HTR-8/SVneo (cell line): ENCODE results near the gene SCUBE1.

Experiments used
- DNase-seq: peaks from one replicate; pipeline ENCODE4 v3.0.0; 2011; ENCODE audit warnings: low spot score, mixed read lengths; ENCODE audit not compliant: insufficient read length
- FAIRE-seq: peaks from 2 replicates; lab custom pipeline; 2011; peaks lifted over from hg19 to GRCh38; lab: Jason Lieb, UNC

The SCUBE1 gene

GRCh38 chr22:43305806-43306205 lies 37.4 kb downstream of the SCUBE1 start:
- no peak for FAIRE-seq
- no peak for DNase-seq

- FAIRE-seq (no peak), DNase-seq (no peak)
Measured at GRCh38 chr22:43304831-43305590, 38.2 kb downstream of the SCUBE1 start.

- DNase-seq (no peak), FAIRE-seq (no peak)
Measured at GRCh38 chr22:43303751-43304150, 39.4 kb downstream of the SCUBE1 start.

GRCh38 chr22:43303166-43303565 lies 40.0 kb downstream of the SCUBE1 start:
- DNase-seq: no peak
- FAIRE-seq: no peak

- FAIRE-seq (no peak), DNase-seq (no peak)
Measured at GRCh38 chr22:43302531-43303041, 40.6 kb downstream of the SCUBE1 start.

- no peak for DNase-seq
Measured at GRCh38 chr22:43301866-43302265, 41.3 kb downstream of the SCUBE1 start.

GRCh38 chr22:43300891-43301676 lies 42.1 kb downstream of the SCUBE1 start:
- no peak for FAIRE-seq

More at GRCh38 chr22:43301866-43302265, 41.3 kb downstream of the SCUBE1 start:
- FAIRE-seq: no peak

GRCh38 chr22:43299736-43300135 lies 43.4 kb downstream of the SCUBE1 start:
- no peak for DNase-seq
- FAIRE-seq: no peak

More at GRCh38 chr22:43300891-43301676, 42.1 kb downstream of the SCUBE1 start:
- no peak for DNase-seq

GRCh38 chr22:43298062-43298801 lies 44.9 kb downstream of the SCUBE1 start:
- no peak for DNase-seq
- FAIRE-seq: no peak

GRCh38 chr22:43297270-43298061 lies 45.7 kb downstream of the SCUBE1 start:
- FAIRE-seq: no peak

GRCh38 chr22:43296276-43296902 lies 46.8 kb downstream of the SCUBE1 start:
- FAIRE-seq (no peak), DNase-seq (no peak)

More at GRCh38 chr22:43297270-43298061, 45.7 kb downstream of the SCUBE1 start:
- no peak for DNase-seq

GRCh38 chr22:43295660-43296059 lies 47.5 kb downstream of the SCUBE1 start:
- FAIRE-seq: no peak
- DNase-seq: no peak

GRCh38 chr22:43295173-43295572 lies 48.0 kb downstream of the SCUBE1 start:
- no peak for FAIRE-seq
- no peak for DNase-seq

- FAIRE-seq: no peak
- DNase-seq: no peak
Measured at GRCh38 chr22:43293655-43294392, 49.3 kb downstream of the SCUBE1 start.

GRCh38 chr22:43293259-43293654 lies 49.9 kb downstream of the SCUBE1 start:
- DNase-seq: no peak
- FAIRE-seq: no peak

GRCh38 chr22:43292630-43293018 lies 50.5 kb downstream of the SCUBE1 start:
- DNase-seq (no peak), FAIRE-seq (no peak)

- FAIRE-seq: no peak
Measured at GRCh38 chr22:43291381-43291780, 51.8 kb downstream of the SCUBE1 start.

GRCh38 chr22:43289976-43290721 lies 53.0 kb downstream of the SCUBE1 start:
- no peak for DNase-seq
- FAIRE-seq: no peak

More at GRCh38 chr22:43291381-43291780, 51.8 kb downstream of the SCUBE1 start:
- no peak for DNase-seq
